ENCODE measurements around the gene KRTAP10-6.
"Not testable (repeated sequence)": the region's sequence is repeated elsewhere in the genome, so short reads cannot be mapped to it uniquely, and the experiment has no call there.

The KRTAP10-6 gene

DNA sequence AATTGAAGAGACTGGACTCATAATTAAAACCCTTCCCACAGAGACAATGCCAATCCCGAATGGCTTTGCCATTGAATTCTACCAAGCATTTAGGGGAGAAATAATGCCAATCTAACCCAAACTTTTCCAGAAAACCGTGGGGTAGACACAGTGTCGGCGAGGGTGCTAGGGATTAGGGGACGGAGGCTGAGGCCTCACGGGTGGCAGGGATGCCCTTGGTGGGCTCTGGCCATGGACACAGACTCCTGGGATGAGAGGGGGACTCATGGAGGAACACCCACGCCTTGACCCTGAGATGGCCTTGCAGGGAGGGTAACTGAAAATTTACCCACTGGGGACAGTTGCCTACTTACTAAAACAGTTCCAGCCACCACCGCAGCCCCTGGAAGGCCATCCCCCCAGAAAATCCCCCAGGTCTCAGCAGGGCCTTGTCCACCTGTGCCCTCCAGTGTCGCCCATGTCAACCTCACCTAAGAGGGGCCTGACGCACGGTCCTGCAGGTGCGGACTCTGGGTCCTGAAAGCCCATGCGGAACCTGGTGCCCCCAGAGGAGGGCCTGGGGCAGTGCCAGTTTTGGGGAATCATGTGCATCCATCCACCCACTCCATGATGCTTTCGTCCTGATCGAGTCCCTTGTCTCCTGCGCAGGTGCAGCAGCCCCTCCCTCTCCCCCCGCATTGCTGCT lies 13.8 kb downstream of the KRTAP10-6 start:
- no peak for DNase-seq (ENCODE audit: low spot score)

DNA sequence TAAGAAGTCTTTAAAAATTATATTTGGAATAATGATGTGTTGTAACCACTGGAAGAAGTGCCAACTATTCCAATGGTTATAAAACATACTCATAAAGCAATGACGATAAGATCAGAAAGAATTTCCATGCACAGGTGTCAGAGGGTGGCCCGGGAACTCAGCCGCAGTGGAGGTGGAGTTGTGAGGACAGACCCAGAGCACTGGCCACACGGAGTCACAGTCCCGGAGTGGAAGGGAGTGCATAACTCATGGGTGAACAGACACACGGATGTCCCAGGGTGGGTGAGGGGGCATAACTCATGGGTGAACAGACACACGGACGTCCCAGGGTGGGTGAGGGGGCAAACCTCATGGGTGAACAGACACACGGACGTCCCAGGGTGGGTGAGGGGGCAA lies 16.3 kb downstream of the KRTAP10-6 start:
- DNase-seq (ENCODE audit: low spot score): no peak

DNA sequence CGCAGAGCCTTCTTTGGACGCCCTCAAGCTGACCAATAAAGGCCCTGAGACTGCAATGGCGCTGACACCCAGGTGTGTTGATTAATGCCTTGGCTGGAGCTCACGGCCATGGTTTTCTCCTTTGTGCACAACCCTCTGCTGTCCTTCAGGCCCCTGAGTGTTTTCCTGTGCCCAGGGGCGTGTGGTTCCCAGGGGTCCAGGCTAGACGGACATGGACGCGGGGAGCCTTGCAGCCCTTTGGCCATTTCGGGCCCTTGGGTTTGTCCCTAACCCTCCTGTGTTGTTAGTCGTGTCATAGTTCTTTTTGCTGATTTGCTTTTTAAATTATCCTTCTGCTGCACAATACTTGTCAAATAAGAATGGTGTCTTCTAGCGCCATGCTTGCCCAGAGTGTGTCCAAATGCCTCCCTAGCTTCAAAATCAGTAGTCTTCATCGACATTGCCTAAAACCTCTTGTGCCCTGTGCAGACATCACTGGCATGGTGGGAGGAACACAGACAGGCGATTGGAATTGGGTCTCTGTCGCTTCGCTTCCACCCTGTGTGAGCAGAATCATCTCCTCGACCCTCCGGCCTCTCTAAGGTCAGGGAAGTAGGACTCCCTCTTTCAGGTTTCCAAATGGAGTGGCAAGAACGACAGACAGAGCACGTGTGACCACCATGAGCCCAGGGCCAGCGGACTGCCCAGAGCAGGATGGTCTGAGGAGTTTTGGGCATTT lies 16.8 kb downstream of the KRTAP10-6 start:
- DNase-seq (ENCODE audit: low spot score): peak; percentile 40

DNA sequence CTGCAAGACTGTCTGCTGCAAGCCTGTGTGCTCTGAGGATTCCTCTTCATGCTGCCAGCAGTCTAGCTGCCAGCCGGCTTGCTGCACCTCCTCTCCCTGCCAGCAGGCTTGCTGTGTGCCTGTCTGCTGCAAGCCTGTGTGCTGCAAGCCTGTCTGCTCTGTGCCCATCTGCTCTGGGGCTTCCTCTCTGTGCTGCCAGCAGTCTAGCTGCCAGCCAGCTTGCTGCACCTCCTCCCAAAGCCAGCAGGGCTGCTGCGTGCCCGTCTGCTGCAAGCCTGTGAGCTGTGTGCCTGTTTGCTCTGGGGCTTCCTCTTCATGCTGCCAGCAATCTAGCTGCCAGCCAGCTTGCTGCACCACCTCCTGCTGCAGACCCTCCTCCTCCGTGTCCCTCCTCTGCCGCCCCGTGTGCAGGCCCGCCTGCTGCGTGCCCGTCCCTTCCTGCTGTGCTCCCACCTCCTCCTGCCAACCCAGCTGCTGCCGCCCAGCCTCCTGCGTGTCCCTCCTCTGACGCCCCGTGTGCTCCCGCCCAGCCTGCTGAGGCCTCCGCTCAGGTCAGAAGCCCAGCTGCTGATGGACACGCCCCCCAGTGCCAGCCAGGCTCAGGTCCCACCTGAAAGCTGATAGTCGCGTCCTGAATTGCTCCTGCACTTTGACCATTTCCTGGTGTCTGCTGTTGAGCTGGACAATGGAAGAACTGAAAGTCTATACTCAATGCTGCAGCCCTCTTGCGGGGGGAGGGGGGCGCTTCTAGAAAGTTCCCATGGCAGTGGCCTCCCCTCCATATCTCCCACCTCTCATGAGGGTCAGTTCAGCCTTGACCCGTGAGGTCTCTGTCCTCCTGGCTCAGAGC lies 17.6 kb downstream of the KRTAP10-6 start:
- DNase-seq (ENCODE audit: low spot score): peak; percentile 41

DNA sequence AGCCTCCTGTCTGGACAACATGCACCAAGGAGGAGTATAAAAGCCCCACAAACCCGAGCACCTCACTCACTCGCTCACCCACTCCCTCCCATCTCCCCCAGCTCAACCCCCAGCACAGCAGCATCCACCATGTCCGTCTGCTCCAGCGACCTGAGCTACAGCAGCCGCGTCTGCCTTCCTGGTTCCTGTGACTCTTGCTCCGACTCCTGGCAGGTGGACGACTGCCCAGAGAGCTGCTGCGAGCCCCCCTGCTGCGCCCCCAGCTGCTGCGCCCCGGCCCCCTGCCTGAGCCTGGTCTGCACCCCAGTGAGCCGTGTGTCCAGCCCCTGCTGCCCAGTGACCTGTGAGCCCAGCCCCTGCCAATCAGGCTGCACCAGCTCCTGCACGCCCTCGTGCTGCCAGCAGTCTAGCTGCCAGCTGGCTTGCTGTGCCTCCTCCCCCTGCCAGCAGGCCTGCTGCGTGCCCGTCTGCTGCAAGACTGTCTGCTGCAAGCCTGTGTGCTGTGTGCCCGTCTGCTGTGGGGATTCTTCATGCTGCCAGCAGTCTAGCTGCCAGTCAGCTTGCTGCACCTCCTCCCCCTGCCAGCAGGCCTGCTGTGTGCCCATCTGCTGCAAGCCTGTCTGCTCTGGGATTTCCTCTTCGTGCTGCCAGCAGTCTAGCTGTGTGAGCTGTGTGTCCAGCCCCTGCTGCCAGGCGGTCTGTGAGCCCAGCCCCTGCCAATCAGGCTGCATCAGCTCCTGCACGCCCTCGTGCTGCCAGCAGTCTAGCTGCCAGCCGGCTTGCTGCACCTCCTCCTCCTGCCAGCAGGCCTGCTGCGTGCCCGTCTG lies 18.5 kb downstream of the KRTAP10-6 start, which contains the start of gene KRTAP10-4:
Gene KRTAP10-4, plus strand, starts transcription at position 100 of the 827 bp plus-strand sequence. Its CDS starts 30 bp downstream, at position 130.
- not testable (repeated sequence) for DNase-seq (ENCODE audit: low spot score)

DNA sequence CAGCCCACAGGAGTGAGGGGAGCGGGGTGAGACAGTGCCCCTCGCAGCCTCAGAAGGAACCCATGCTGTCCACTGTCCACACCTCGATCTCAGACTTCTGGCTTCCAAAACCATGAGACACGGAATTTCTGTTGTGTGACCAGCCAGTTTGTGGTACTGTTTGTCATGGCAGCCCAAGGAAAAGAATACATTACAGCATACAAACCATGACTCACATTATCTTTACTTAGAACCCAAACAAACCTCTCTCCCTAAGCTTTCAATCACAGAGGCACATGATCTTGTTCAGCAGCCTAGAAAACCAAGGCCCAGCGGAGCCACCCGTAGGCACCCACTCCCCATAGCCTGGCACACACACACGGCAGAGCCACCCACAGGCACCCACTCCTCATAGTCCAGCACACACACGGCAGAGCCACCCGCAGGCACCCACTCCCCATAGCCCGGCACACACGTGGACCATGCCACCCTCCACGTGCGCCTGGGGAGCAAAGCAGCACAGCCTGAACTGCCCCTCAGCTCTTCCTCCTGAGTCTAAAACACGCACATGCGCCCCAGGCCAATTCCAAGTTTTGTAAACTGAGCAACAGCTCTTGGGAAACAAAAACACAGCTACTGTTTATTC lies 19.2 kb downstream of the KRTAP10-6 start:
- no peak for DNase-seq (ENCODE audit: low spot score)

DNA sequence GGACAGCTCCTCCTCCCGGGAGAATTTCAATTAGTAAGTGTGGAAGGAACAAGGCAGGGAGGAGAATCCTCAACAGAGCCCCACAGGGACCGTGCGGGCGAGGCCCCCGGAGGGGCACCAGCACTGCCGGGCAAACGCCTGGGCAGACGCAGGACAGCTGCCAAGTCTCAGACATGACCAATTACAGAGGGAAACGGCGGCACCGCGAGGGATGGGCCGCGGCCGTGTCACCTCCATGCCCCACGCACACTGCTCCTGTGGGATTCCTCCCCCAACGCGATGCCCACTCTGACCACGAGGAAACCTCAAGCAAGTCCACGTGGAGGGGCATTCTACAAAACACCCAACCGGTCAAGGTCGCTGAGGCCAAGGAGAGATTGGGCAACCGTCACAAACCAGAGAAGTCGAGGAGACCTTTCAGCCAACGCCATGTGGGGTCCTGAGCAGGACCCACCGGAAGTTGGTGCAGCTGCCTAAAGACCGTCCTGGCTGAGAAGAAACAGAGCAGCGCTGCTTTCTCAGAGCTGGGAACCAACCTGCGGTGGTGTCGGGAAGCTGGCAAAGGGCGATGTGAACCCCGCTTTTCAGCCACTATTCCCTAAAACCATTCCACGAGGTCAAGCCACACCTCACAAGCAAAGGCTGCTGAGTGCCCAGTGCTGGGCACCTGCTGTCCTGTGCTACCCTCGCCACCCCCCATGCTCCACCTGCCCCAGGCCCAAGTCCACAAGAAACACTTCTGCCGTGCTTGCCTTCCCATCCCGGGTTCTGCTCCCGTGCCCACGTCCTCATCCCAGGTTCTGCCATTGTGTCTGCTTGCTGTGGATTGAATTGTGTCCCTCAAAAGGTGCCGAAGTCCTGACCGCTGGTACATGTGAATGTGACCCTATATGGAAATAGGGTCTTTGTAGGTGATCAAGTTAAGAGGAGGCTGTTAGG lies 20.2 kb downstream of the KRTAP10-6 start:
- no peak for DNase-seq (ENCODE audit: low spot score)

DNA sequence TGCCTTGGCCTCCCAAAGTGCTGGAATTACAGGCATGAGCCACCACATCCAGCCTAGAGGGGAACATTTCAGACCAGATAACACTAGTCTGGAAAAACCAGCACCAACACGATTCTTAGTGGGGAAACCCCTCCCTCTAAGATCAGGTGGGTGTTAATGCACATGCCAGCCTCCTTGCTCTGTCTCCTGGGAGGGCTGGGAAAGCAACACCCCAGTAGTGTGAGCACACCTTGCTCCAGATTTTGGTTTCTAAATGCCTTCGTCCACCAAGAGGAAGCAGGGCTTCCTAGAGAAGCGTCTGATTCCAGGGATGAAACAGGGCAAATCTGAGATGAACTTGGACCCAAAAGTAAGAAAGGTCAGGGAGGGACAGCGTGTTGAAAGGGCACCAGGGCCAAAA lies 21.0 kb downstream of the KRTAP10-6 start:
- no peak for DNase-seq (ENCODE audit: low spot score)

DNA sequence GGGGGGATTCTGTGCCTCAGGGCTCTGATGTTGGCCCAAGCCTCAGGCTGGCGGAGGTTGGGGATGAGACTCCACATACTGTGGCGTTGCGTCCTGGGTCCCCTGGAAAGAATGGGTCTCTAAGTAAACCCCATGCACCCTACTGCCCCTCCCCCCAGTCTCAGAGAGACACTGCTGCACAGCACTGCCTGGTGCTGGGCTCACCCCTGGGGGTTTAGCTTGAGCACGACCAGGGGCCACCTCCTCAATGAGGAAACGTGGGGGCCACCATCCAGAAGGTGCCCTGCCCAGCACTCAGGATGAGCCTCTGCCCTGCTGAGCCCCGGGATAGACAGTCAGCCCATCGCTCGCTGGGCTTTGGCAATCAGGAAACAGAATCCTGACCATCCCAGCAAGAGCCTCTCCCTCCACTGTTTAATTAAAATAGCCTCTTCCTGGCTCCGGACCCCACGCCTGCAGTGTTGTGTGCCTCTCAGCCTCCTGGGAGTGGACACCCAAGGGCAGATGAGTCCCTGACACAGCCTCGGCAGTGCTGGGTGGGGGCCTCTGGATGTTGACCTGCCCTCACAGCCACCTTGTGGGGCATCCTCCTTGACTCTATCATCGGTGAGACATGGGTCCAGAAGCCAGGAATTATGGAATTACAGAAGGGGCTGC lies 22.3 kb downstream of the KRTAP10-6 start:
- DNase-seq (ENCODE audit: low spot score): no peak

DNA sequence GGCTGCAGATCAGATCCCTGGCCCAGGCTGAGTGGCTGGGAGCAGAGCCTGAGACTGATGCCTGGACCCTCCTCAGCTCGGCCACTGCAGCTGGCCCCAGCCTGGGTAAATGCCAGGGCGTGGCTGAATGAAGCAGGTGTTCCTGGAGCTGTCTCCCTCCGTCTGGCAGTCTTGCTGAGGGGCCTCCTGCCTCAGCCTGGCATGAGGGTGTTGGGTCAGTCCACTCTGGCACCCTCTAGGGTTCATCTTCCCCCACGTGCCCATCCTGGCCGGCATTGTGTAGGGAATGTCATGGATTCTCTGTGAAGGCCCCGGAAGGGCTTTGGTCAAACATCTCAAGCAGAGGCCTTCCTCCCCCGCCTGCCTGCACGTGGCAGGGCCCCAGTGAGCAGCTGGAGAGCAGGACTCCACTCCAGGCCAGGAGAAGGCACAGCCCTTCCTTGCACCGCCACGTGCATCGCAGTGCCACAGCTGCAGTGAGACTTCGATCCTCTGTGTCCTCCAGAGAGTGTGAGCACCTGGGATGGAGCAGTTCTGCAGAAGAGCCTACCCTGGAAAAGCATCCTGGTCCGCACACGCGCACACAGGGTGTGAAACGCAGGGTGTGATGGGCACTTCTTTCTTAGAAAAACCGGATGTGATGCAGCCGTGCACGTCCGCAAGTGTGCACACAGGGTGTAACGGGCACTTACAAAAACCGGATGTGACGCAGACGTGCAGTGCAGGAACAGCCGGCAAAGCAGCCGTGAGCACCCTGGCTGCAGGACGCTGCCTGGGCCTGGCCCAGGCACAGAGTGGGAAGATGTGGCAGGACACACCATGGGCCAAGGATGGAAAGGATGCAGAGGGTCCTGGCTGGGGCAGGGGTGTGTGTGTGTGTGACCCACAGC lies 23.4 kb downstream of the KRTAP10-6 start:
- DNase-seq (ENCODE audit: low spot score): no peak

DNA sequence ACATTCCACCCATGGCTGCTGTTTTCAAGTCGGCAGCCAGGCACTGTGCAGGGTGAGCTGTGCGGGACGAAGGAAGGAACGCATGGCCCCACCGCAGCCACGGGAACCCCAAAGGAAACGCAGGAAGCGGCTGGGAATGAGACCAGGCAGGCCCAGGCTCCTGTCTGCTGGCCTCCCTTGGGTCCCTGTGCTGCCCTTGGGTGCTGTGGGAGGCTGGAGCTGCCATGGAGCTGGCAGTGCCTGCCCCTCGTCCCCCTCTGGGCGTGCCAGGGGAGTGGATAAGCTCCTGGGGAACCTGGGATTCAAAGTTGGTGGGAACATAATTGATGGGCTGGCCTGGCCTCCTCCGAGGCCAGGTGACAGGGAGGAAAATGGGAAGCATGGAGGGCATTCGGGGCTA lies 24.0 kb downstream of the KRTAP10-6 start:
- no peak for DNase-seq (ENCODE audit: low spot score)

DNA sequence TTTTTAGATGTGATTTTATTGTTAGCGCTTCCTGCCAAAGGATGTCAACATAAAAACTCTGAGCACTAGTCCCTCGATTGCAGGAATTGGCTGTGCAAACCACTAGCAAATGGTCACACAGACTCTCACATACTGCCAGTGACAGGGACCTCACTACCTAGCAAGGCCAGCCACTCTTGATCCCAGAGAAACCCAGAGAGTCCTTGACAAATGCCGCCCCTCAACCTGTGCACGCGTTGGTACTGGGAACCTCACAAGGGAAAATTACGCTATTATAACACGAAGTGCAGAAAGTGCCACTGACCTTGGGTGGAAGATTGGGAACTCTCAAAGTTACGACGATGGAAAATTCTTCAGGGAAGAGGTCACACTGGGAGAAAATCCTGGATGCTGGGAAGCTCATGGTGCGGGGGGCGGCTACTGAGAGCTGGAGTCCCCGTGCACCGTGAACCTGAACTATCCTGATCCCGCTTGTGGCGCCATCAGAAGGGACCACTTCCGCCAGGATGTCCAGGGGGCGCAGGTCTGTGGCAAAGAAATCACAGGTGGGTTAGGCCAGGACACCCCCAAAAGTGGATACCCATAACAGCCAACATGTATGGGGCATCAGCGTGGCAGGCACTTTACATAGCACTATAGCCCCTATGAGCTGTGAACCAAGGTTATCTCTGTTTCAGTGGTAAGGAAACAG lies 24.7 kb downstream of the KRTAP10-6 start:
- no peak for DNase-seq (ENCODE audit: low spot score)

DNA sequence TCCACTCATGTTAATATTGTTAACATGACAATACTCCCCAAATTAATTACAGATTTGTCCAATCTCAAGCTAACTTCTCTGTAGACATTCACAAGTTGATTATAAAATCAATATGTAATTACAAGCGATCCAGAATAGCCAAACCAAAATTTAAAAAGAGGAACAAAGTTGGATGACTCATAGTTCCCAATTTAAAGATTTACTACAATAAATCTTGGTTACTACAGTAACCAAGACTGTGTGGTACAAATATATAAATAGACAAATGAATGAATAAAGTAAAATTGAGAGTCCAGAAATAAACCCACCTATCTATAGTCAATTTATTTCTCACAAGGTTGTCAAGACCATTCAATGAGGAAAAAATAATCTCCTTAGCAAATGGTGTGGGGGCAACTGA lies 25.9 kb downstream of the KRTAP10-6 start:
- DNase-seq (ENCODE audit: low spot score): no peak

DNA sequence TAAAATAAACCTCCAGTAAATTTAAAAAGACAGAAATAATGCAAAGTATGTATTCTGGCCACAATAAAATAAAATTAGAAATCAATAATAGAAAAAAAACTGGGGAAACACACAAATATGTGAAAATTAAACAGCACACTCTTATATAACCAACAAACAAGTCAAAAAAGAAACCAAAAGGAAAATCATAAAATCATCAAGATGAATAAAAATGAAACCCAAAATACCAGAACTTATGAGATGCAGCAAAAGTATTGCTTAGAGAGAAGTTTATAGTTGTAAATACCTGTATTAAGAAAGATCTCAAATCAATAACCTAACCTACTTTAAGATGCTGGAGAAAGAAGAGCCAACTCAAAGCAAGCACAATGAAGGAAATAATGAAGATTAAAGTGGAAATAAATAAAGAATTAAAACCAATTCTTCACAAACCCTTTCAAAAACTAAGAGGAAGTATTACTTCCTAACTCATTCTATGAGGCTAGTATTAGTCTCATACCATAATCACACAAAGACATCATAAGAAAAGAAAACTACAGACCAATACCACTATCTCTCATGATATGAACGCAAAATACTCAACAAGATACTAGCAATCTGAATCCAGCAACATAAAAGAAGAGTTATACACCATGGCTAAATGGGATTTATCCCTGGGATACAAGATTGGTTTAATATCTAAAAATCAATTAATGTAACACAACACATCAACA lies 27.3 kb downstream of the KRTAP10-6 start:
- no peak for DNase-seq (ENCODE audit: low spot score)

DNA sequence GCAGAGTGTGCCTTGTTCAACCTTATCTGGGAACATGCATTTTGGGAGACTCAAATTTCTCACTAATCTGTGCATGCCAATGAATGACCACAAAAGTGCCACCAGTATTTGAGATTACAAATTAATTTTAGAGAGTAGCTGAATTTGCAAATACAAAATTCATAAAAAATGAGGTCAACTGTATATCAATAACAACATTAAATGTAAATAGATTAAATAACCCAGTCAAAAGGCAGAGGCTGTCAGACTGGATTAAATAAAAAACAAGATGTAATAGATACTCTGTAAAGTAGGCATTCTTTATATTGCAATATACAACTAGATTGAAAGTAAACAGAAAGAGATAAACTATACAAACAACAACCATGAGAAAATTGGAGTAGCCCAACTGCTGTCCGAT lies 28.2 kb downstream of the KRTAP10-6 start:
- DNase-seq (ENCODE audit: low spot score): no peak

DNA sequence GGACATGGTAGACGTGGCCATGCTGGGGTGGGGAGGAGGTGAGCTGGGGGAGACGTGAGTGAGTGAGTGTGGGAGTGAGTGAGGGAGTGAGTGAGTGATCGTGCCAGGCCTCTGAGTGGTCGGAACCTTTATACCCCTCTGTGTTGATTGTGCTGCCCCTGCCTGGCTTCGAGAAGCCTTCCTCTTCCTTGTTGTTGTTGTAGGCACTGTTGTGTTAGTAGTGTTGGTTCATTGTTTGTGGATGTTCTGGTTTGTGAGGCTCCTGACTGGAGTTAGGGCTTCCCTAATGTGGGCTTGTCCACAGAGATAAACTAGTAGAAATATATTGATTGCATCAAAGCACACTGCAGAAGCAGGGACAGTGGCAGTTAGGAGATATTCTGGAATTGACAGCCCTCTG lies 33.6 kb downstream of the KRTAP10-6 start, which contains the start of gene KRTAP10-3:
Gene KRTAP10-3, minus strand, starts transcription at position 101 of the 400 bp plus-strand sequence. Its CDS starts 80 bp downstream, at position 21.
- DNase-seq (ENCODE audit: low spot score): no peak

DNA sequence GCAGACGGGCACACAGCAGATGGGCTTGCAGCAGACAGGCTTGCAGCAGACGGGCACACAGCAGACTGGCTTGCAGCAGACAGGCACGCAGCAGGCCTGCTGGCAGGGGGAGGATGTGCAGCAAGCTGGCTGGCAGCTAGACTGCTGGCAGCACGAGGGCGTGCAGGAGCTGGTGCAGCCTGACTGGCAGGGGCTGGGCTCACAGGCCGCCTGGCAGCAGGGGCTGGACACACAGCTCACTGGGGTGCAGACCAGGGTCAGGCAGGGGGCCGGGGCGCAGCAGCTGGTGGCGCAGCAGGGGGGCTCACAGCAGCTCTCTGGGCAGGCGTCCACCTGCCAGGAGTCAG lies 34.0 kb downstream of the KRTAP10-6 start:
- DNase-seq (ENCODE audit: low spot score): not testable (repeated sequence)

All from ecto neural progenitor cell (in vitro differentiated cells).